ENCODE data around the gene AHNAK. TPM values are rescaled to one million over a fixed set of nuclear protein-coding genes. Genes with fewer than 3 reads are reported as not detected.
"Not testable (repeated sequence)": the region's sequence is repeated elsewhere in the genome, so short reads cannot be mapped to it uniquely, and the experiment has no call there.

Gene AHNAK
- total and polyA plus RNA-seq, 11 donors, result 84.4 to 861 (median 384) TPM

DNA sequence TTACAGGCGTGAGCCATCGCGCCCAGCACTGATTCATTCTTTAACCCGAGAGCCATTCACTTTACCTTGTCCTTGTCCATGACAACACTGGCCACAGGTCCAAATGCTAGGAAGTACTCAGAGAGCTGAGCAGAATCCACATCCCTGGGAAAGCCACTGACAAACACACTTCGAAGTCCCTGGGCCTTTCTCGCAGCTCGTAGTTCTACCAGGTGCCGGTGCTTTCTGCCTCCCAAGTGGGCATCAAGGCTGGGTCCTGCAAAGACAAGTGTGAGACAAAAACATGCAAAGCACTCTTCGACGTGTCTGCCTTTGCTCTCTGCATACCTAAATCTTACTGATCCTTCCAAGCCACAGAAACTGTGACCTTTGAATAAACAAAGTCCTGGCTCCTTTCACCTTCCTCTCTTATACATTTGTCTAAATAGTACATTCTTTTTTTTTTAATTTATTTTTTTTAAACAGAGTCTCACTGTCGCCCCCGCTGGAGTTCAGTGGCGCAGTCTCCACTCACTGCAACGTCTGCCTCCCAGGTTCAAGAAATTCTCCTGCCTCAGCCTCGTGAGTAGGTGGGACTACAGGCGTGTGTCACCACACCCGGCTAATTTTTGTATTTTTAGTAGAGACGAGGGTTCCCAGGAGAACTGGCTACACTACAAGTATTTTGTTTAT lies 42.5 kb upstream of the AHNAK start:
- Histone ChIP-seq H3K4me1 (peaks cover 5 to 40% (median 23%) of the 10 kb centered on the region in 12 donors), H3K36me3 (peaks cover 0 to 61% (median 50%) of the 10 kb centered on the region in 9 donors), H3K9me3 (no peaks in the 10 kb centered on the region), H3K4me3 (no peak overlapping the region), H3K27me3 (no peaks in the 10 kb centered on the region), H3K27ac (no peak overlapping the region)
- intact Hi-C loops (cut with DNase I), result no loop called here
- ATAC-seq (no peak), DNase-seq (no peak)
- TF ChIP-seq POLR2A (IDR thresholded peaks at IDR 0.05), result no peak
- TF ChIP-seq, protein P1, sequence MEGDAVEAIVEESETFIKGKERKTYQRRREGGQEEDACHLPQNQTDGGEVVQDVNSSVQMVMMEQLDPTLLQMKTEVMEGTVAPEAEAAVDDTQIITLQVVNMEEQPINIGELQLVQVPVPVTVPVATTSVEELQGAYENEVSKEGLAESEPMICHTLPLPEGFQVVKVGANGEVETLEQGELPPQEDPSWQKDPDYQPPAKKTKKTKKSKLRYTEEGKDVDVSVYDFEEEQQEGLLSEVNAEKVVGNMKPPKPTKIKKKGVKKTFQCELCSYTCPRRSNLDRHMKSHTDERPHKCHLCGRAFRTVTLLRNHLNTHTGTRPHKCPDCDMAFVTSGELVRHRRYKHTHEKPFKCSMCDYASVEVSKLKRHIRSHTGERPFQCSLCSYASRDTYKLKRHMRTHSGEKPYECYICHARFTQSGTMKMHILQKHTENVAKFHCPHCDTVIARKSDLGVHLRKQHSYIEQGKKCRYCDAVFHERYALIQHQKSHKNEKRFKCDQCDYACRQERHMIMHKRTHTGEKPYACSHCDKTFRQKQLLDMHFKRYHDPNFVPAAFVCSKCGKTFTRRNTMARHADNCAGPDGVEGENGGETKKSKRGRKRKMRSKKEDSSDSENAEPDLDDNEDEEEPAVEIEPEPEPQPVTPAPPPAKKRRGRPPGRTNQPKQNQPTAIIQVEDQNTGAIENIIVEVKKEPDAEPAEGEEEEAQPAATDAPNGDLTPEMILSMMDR (IDR thresholded peaks at IDR 0.05), result peak in 1 of 12 donors; percentile 8
- 71 to 74% (median 72%) methylated on average over 18 of the region's 18 CpGs for WGBS, 4 donors

DNA sequence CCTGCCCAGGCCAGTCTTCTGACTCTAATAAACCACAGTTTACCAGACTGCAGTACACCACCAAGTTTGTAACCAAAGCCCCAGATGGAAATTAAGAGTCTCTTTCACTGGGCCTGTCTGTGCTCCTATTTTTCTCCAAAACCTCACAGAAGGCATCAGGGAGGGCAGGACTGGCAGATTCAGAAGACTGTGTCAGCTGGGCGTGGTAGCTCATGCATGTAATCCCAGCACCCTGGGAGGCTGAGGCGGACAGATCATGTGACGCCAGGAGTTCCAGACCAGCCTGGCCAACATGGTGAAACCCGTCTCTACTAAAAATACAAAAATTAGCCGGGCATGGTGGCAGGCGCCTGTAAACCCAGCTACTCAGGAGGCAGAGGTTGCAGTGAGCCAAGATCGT lies 38.8 kb upstream of the AHNAK start:
- peak in 1 of 5 donors; percentile 7 for DNase-seq
- H3K4me3 ChIP-seq; H3K27ac ChIP-seq; ATAC-seq; H3K27me3 ChIP-seq; H3K9me3 ChIP-seq; intact Hi-C loops (cut with DNase I): not testable (repeated sequence)
- 93 to 97% (median 96%) methylated on average over 6 to 7 of the region's 7 CpGs for WGBS, 4 donors
- peaks cover 0 to 86% (median 67%) of the 10 kb centered on the region in 9 donors for H3K36me3 ChIP-seq
- peaks cover 0 to 16% (median 7%) of the 10 kb centered on the region in 12 donors for H3K4me1 ChIP-seq

DNA sequence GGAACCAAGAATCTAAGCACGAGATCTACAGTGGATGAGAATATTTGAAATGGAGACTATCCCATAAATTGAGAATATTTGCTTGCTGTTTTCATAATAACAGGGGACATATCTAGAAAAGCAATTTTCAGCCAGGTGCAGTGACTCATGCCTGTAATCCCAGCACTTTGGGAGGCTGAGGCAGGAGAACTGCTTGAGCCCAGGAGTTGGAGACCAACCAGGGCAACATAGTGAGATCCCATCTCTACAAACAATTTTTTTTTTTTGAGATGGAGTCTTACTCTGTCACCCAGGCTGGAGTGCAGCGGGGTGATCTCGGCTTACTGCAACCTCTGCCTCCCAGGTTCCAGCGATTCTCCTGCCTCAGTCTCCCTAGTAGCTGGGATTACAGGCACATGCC lies 35.1 kb upstream of the AHNAK start:
- ATAC-seq; H3K27ac ChIP-seq; DNase-seq; H3K4me3 ChIP-seq; intact Hi-C loops (cut with DNase I); H3K9me3 ChIP-seq; H3K27me3 ChIP-seq: not testable (repeated sequence)
- Histone ChIP-seq H3K36me3 (peaks cover 0 to 98% (median 72%) of the 10 kb centered on the region in 9 donors), H3K4me1 (peaks cover 0 to 14% (median 0%) of the 10 kb centered on the region in 12 donors)
- WGBS, 4 donors, result 90 to 99% (median 98%) methylated on average over 4 of the region's 4 CpGs

DNA sequence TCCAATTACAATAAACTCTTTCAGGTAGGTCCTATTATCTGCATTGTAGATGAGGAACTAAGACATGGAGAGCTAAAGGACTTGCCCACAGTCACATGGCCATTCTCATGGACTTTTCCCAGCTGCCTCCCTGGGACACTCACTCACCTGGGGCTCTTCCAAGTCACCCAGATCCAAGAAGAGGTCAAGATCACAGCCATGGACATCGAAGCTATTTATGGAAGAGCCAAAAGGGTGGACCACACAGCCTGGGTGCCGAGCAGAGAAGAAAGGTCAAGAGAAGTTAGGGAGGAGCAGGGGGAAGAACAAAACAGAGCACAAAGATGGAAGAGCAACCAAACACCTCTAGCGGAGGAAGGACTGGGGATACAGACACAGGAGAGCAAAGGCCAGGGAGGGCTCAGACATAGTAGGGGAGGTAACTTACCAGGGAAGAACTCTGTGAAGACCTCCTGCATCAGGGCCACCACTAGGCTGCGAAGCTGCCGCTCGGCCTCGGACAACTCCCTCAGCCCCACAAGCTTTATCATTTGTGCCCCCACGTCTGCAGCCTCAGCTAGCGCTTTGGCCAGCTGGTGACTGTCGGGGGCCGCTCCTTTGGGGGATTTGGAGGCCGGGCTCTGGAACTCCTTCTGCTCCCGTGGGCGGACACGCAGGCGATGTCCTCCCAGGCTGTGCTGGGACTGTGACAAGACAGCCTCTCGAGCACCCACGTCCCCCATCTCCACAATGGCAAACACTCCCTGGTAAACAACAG lies 34.5 kb upstream of the AHNAK start:
- Histone ChIP-seq H3K27me3 (no peaks in the 10 kb centered on the region), H3K27ac (no peak overlapping the region), H3K4me3 (no peak overlapping the region), H3K36me3 (peaks cover 0 to 97% (median 74%) of the 10 kb centered on the region in 9 donors), H3K4me1 (peaks cover 0 to 20% (median 4%) of the 10 kb centered on the region in 12 donors), H3K9me3 (no peaks in the 10 kb centered on the region)
- WGBS, 4 donors, result 80 to 86% (median 83%) methylated on average over 18 of the region's 18 CpGs
- ATAC-seq, result no peak
- TF ChIP-seq, protein P1 (IDR thresholded peaks at IDR 0.05), result no peak
- no peak for TF ChIP-seq POLR2A (IDR thresholded peaks at IDR 0.05)
- intact Hi-C loops (cut with DNase I), result no loop called here
- peak in 1 of 5 donors; percentile 17 for DNase-seq

DNA sequence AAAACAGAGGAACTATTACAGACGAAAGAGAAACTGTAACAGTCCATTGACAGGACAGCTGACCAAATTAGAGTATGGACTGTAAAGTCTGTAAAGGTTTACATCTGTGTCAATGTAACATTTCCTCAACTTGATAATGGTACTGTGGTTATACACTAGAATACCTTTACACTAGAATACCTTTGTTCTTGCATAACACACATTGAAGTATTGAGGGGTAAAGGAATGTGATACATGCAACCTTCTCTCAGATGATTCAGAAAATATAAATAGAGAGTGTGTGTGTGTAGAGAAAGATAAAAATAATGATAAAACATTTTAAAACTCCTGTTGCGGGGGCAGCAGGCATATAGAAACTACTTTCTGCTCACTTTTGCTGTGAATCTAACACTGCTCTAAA lies 32.6 kb upstream of the AHNAK start:
- Histone ChIP-seq H3K4me1 (peaks cover 0 to 39% (median 20%) of the 10 kb centered on the region in 12 donors), H3K36me3 (peaks cover 0 to 85% (median 66%) of the 10 kb centered on the region in 9 donors), H3K27me3 (no peaks in the 10 kb centered on the region), H3K27ac (peak overlapping the region in 3 of 12 donors; percentile 69 to 84 (median 76)), H3K4me3 (no peak overlapping the region), H3K9me3 (no peaks in the 10 kb centered on the region)
- WGBS, 4 donors, result 93 to 95% (median 94%) methylated on average over 2 of the region's 2 CpGs
- intact Hi-C loops (cut with DNase I), result no loop called here
- no peak for ATAC-seq
- no peak for DNase-seq
- TF ChIP-seq, protein P1 (IDR thresholded peaks at IDR 0.05), result no peak
- no peak for TF ChIP-seq POLR2A (IDR thresholded peaks at IDR 0.05)
